ENCODE results near the gene NFRKB.
"Not testable (repeated sequence)": the region's sequence is repeated elsewhere in the genome, so short reads cannot be mapped to it uniquely, and the experiment has no call there.

NFRKB gene

DNA sequence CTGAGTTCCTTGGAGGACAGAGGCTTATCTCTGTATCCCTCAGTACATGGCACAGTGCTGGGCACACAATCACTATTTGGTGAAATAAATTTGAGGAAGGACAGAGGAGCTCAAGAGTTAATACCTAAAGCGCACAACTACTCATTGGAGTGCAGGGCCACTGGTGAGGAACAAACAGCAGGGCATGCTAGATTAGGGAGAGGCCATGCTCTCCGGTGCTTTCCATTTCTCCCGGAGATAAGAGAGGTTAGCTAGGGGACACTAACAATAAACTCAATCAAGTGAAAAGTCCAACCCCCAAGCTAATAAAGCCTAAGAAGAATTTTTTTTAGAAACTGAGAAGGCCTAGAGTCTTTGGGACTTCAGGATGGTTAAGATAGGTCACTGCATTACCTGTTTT, 29.1 kb downstream of the NFRKB start:
- Mint-ChIP-seq H3K36me3 (ENCODE audit: low read depth) (peaks cover 90% of the 10 kb centered on the region), H3K27ac (peak overlapping the region; percentile 68), H3K9me3 (no peaks in the 10 kb centered on the region), H3K4me3 (no peak overlapping the region), H3K27me3 (no peaks in the 10 kb centered on the region), H3K4me1 (ENCODE audit: low read depth) (peaks cover 30% of the 10 kb centered on the region)

DNA sequence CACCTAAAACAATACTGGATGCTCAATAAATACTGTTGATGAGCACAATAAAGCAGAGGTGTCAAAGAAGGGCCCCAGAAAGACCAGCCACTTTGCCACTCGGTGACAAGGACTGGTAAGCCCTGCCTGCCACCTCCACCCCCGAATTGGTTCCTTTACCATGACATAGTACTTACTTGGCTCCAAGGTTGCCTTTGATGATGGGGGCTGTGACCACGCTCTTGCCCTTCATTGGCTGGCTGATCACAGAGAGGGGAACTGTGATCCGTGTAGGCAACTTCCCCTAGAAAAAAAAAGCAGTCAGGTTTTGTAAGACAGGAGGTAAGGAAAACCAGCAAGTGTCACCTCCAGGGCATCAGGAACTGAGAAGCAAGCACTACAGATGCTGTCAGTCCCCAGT, 29.7 kb downstream of the NFRKB start:
- H3K27me3 Mint-ChIP-seq: no peaks in the 10 kb centered on the region
- peak overlapping the region; percentile 68 for H3K27ac Mint-ChIP-seq
- no peak overlapping the region for H3K4me3 Mint-ChIP-seq
- peaks cover 33% of the 10 kb centered on the region for H3K4me1 Mint-ChIP-seq (ENCODE audit: low read depth)
- no peaks in the 10 kb centered on the region for H3K9me3 Mint-ChIP-seq
- H3K36me3 Mint-ChIP-seq (ENCODE audit: low read depth): peaks cover 90% of the 10 kb centered on the region

DNA sequence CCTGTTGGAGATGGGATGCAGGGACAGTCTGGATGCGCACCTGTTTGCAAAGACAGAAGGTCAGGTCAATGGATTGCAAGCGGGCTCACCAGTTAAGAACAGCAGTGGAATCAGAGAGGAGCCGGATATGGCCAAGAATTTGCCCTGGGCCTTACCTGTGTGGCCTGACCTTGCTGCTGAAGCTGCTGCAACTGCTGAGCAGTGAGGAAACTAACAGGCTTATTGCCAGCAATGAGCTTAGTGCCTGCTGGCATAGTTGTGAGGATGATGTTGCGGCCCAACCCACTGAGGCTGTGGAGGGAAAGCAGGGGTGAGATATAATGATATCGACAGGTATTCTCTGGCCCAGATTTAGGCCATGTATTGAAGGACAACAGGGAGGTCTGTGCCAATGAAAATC, 30.6 kb downstream of the NFRKB start:
- Mint-ChIP-seq H3K27me3 (no peaks in the 10 kb centered on the region), H3K4me1 (ENCODE audit: low read depth) (peaks cover 39% of the 10 kb centered on the region), H3K36me3 (ENCODE audit: low read depth) (peaks cover 90% of the 10 kb centered on the region), H3K4me3 (no peak overlapping the region), H3K27ac (no peak overlapping the region), H3K9me3 (no peaks in the 10 kb centered on the region)

DNA sequence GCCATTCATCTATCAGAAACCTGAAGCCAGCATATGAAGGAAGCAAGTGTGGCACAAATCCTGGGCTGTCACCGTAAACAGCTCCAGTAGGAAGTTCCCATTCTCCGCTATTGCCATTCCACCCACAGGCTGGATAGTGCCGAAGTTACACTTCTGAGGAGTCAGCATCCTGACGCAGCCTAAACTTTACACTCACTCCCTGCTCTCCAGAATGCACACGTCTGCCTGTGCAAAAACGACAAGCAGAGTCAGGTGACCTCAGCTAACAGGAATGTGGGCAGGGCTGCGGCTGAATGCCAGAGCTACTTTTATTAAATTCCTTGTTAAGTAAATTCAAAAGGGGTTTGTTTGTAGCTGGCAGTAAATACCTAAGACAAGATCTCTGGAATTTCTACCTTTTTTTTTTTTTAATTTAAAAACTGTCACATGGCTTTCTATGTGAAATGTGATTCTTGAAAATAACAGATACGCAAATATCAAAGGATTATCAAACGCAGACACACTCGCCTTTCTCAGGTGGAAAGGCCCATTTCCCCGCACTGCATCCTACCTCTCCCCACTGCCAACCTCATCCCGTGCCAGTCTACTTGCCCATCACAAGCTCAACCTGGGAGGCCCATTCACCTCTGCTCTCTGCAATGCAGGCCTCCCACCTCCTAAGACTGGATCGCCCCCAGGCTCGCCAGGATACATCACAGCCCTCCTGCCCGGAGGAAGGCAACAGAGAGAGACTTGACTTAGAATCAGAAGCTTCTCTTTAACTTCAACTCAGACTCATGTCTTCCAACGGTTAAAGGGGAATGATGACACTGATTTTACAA, 33.5 kb downstream of the NFRKB start:
- H3K4me1 Mint-ChIP-seq (ENCODE audit: low read depth): peaks cover 41% of the 10 kb centered on the region
- H3K36me3 Mint-ChIP-seq (ENCODE audit: low read depth): peaks cover 75% of the 10 kb centered on the region
- H3K9me3 Mint-ChIP-seq: no peaks in the 10 kb centered on the region
- H3K27me3 Mint-ChIP-seq: no peaks in the 10 kb centered on the region
- H3K4me3 Mint-ChIP-seq: no peak overlapping the region
- H3K27ac Mint-ChIP-seq: no peak overlapping the region

DNA sequence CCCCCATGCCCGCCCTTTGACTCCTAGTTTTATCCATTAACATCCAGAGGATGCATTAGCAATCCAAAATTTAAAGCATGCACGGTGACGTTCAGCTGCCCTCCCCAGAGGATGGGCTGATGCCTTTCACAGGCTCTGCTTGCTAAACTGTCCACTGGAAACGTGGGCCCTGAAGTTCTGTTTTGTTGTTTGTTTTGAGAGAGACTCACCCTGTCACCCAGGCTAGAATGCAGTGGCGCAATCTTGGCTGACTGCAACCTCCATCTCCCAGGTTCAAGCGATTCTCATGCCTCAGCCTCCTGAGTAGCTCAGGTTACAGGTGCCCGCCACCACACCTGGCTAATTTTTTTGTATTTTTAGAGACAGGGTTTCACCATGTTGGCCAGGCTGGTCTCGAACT, 39.3 kb downstream of the NFRKB start:
- H3K27ac Mint-ChIP-seq: no peak overlapping the region
- no peaks in the 10 kb centered on the region for H3K27me3 Mint-ChIP-seq
- H3K9me3 Mint-ChIP-seq: no peaks in the 10 kb centered on the region
- no peak overlapping the region for H3K4me3 Mint-ChIP-seq
- peaks cover 40% of the 10 kb centered on the region for H3K4me1 Mint-ChIP-seq (ENCODE audit: low read depth)
- H3K36me3 Mint-ChIP-seq (ENCODE audit: low read depth): peaks cover 19% of the 10 kb centered on the region

DNA sequence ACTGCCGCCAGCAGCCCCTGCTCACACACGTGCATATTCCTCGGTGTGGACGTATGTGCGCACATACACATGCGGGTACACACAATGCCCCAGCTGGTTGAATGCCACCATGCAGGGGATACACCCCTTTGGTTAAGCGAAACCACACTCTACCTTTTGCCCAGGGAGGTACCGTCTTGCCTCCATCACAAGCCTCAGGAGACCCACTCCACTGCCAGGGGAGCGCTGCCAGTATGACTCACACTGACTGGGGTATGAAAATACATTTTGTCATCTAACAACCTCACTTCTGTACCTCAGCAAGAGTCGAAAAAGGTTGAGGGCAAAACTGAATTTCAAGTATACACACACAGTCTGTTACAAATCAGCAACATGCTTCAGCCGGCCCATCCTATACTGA, 40.3 kb downstream of the NFRKB start:
- Mint-ChIP-seq H3K4me3 (no peak overlapping the region), H3K9me3 (no peaks in the 10 kb centered on the region), H3K27me3 (no peaks in the 10 kb centered on the region), H3K4me1 (ENCODE audit: low read depth) (peaks cover 35% of the 10 kb centered on the region), H3K36me3 (ENCODE audit: low read depth) (peaks cover 12% of the 10 kb centered on the region), H3K27ac (no peak overlapping the region)

DNA sequence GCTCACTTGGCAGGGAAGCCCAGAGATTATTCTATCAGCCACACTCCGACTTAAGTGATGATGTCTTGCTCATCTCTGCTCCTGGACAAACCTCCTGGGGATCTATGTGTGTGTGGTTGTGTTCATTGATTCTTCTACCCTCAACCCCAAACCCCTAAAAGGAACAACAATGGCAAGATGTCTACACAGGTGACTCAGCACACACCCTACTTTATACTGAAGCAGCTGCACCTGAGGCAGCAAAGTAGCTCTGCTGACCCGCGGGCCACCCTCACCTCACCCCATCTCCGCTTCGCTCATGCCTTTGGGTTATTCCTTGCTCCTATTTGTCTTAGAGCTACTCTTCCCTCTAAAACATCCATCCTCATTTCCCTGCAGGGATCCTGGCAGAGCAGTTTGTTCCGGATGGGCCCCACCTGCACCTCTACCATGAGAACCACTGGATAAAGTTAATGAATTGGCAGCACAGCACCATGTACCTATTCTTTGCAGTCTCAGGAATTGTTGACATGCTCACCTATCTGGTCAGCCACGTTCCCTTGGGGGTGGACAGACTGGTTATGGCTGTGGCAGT, 41.1 kb downstream of the NFRKB start:
- Mint-ChIP-seq H3K4me1 (ENCODE audit: low read depth) (peaks cover 30% of the 10 kb centered on the region), H3K9me3 (no peaks in the 10 kb centered on the region), H3K36me3 (ENCODE audit: low read depth) (peaks cover 7% of the 10 kb centered on the region), H3K27ac (no peak overlapping the region), H3K27me3 (no peaks in the 10 kb centered on the region), H3K4me3 (no peak overlapping the region)

DNA sequence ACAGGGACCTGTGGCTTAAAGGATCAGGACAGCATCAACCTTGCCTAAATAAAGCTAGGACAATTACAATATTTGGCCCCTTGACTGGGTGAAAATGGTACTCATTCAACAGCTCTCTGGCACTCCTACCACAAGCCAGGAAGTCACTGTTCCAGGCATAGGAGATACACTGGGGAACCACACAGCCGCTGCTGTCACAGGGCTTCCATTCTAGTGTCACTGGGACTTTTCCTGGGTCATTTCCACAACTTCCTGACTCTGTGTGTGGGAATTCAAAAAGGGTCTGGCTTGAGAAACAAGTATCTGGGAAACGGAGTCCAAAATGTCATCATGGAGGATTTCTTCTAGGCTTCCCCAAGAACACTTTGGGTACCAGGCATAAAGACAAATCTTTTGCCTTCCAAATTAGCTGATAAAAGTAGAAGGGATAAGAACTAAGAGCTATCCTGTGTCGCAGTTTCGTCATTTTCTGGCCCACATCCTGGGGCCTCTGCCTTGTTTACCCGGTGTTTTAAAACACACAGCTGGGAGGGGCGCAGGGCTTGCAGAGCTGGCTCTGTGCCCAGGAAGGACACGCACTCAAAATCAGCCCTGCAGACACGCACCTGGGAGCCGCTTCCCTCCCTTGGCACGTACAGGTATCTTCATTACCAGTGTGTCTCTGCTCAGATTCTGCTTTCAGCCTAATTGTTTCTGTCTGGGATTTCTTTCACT, 41.7 kb downstream of the NFRKB start:
- H3K4me3 Mint-ChIP-seq: no peak overlapping the region
- no peak overlapping the region for H3K27ac Mint-ChIP-seq
- peaks cover 7% of the 10 kb centered on the region for H3K36me3 Mint-ChIP-seq (ENCODE audit: low read depth)
- H3K27me3 Mint-ChIP-seq: no peaks in the 10 kb centered on the region
- no peaks in the 10 kb centered on the region for H3K9me3 Mint-ChIP-seq
- H3K4me1 Mint-ChIP-seq (ENCODE audit: low read depth): peaks cover 26% of the 10 kb centered on the region

DNA sequence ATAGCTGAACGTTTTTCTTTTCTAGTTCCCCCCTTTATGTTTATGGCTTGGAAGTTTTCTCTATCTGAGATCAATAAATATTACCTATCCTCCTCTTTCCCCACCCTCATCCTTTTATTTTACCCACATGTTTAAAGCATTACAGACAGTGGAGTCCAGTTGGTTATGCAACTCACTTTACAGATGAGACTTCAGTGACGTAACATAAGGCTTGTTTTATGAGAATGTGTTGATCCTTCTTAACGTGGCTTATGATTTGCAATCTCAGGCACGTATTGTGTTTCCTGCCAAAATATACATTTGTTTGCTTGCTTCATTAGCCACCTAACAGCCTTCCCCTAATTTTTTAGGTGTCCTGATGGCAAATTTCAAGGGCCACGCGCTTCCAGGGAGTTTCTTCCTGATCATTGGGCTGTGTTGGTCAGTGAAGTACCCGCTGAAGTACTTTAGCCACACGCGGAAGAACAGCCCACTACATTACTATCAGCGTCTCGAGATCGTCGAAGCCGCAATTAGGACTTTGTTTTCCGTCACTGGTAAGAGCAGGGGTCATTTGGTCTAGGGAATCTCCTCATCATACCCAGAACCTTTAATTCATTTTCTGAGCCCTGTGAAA, 43.1 kb downstream of the NFRKB start:
- no peak overlapping the region for H3K4me3 Mint-ChIP-seq
- H3K4me1 Mint-ChIP-seq (ENCODE audit: low read depth): peaks cover 26% of the 10 kb centered on the region
- no peak overlapping the region for H3K27ac Mint-ChIP-seq
- H3K27me3 Mint-ChIP-seq: no peaks in the 10 kb centered on the region
- no peaks in the 10 kb centered on the region for H3K36me3 Mint-ChIP-seq (ENCODE audit: low read depth)
- no peaks in the 10 kb centered on the region for H3K9me3 Mint-ChIP-seq

DNA sequence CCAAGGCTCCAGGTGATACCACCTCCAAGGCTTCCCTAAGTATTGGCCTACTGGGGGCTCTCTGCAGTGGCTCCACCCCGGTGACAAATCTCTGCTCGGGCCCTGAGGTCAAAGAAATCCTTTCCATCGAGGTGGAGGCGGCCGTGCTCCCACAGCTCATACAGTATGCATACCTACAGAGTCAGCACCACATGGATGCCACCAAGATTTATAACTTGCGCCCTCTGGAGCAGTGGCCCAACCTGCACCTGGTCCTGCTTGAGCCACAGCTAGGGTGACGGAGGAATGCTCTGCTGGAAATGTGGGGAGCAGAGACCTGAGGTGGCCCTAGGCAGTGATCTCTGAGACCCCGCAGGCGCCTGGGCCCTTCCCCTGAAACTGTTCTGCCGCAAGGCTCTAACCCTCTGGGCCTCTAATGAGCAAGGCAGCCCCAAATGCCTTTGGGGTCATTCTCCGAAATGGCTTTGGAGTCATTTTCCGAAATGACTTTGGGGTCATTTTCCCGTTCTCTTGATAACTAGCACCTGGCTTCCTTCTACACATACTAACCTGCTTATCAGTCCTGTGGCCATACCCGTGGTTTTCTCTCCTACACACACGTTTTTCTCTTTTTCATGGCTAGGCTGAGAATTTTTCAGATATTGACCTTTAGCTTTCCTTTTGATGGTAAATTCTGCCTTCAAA, 45.8 kb downstream of the NFRKB start:
- Mint-ChIP-seq H3K36me3 (ENCODE audit: low read depth) (no peaks in the 10 kb centered on the region), H3K27ac (no peak overlapping the region), H3K27me3 (no peaks in the 10 kb centered on the region), H3K4me3 (no peak overlapping the region), H3K4me1 (ENCODE audit: low read depth) (peaks cover 24% of the 10 kb centered on the region), H3K9me3 (no peaks in the 10 kb centered on the region)

DNA sequence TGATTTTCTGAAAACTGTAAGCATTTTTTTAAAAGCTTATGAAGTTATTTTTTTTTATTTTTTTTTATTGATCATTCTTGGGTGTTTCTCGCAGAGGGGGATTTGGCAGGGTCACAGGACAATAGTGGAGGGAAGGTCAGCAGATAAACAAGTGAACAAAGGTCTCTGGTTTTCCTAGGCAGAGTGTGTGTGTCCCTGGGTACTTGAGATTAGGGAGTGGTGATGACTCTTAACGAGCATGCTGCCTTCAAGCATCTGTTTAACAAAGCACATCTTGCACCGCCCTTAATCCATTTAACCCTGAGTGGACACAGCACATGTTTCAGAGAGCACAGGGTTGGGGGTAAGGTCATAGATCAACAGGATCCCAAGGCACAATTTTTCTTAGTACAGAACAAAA, 48.0 kb downstream of the NFRKB start:
- H3K9me3 Mint-ChIP-seq; H3K36me3 Mint-ChIP-seq (ENCODE audit: low read depth); H3K4me3 Mint-ChIP-seq; H3K27me3 Mint-ChIP-seq; H3K27ac Mint-ChIP-seq: not testable (repeated sequence)
- peaks cover 13% of the 10 kb centered on the region for H3K4me1 Mint-ChIP-seq (ENCODE audit: low read depth)

DNA sequence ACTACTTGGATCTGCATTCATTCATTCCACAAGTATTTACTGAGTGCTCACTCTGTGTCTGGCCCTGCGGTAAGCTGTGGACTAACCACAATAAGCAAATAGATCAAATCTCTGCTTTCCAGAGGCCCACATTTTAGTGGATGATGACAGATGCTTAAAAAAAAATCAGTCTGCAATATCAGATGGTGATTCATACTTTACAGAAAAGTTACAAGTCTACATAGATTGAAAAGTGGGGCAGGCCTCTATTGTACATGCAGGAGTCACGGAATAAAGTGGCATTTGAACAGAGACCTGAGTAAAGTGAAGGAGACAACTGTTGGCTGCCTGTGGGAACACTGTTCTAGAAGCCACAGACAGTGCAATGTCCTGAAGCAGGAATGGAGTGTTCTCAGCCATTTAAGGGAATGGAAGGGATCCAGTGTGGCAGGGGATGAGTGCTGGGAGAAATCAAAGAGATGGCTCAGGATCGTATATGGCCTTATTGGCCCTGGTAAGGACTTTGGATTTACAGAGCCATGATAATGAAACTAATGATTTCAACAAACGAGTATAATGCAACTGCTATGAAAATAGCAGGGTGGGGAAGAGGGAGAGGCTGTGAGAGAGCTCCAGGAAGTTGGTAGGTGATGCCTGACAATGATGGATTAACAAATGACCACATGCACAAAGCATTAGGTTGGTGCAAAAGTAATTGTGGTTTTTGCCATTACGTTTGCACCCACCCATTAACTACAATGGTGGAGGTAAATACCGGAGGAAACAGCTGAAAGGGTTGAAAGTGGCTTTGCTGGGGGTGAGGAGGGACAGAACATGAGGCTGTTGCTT, 48.7 kb downstream of the NFRKB start:
- peaks cover 4% of the 10 kb centered on the region for H3K9me3 Mint-ChIP-seq
- peaks cover 19% of the 10 kb centered on the region for H3K4me1 Mint-ChIP-seq (ENCODE audit: low read depth)
- no peak overlapping the region for H3K4me3 Mint-ChIP-seq
- H3K27me3 Mint-ChIP-seq: no peaks in the 10 kb centered on the region
- no peaks in the 10 kb centered on the region for H3K36me3 Mint-ChIP-seq (ENCODE audit: low read depth)
- H3K27ac Mint-ChIP-seq: no peak overlapping the region

Measured in stimulated activated naive CD8-positive, alpha-beta T cell treated with anti-CD3 and anti-CD28 coated beads, Interleukin-15, Interleukin-2, amounts not matched to agents 100 ng/mL and 50 ng/mL, for 24 hours (primary cell).